IPS-NIHi11 (cell line): ENCODE results near the gene ARNT2.

Experiments
- DNase-seq: peaks from one replicate; pipeline ENCODE4 v3.0.0; 2012; ENCODE audit warnings: mixed read lengths, low spot score

Gene ARNT2

GRCh38 chr15:80556694-80557367 is 152.6 kb downstream of the ARNT2 start:
- no peak for DNase-seq

GRCh38 chr15:80557441-80558234 is 153.5 kb downstream of the ARNT2 start:
- no peak for DNase-seq

GRCh38 chr15:80558631-80559319 is 154.6 kb downstream of the ARNT2 start:
- DNase-seq: no peak

GRCh38 chr15:80559320-80559693 is 155.1 kb downstream of the ARNT2 start:
- no peak for DNase-seq

GRCh38 chr15:80559761-80560160 is 155.6 kb downstream of the ARNT2 start:
- no peak for DNase-seq

GRCh38 chr15:80560601-80561400 is 156.6 kb downstream of the ARNT2 start:
- no peak for DNase-seq

GRCh38 chr15:80561500-80561899 is 157.3 kb downstream of the ARNT2 start:
- DNase-seq: no peak

DNA sequence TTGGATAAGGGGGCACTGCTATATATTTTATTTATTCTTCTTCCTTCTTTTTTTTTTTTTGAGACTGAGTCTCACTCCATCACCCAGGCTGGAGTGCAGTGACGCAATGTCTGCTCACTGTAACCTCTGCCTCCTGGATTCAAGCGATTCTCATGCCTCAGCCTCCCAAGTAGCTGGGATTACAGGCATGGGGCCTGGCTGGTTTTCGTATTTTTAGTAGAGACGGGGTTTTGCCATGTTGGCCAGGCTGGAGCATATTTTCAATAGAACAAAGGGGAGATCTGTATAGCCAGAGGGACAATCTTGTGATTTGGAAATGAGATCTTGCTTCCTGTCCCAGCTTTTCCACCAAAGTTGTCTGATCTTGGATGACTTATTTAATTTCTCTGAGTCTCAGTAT is 157.9 kb downstream of the ARNT2 start:
- no peak for DNase-seq

DNA sequence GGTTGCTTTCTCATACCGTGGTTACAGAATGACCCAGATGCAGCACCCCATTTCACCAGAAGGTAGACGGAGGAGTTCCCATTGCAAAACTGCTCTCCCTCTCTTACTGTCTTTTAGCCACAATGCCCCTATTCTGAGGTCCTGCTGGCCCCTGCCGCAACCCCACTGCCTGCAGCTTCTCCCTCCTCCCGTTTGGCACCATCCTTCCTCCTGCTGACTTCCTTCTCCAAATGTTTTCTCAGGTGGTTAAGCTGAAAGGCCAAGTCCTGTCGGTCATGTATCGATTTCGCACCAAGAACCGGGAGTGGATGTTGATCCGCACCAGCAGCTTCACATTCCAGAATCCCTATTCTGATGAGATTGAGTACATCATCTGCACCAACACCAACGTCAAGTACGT is 158.7 kb downstream of the ARNT2 start:
- no peak for DNase-seq

DNA sequence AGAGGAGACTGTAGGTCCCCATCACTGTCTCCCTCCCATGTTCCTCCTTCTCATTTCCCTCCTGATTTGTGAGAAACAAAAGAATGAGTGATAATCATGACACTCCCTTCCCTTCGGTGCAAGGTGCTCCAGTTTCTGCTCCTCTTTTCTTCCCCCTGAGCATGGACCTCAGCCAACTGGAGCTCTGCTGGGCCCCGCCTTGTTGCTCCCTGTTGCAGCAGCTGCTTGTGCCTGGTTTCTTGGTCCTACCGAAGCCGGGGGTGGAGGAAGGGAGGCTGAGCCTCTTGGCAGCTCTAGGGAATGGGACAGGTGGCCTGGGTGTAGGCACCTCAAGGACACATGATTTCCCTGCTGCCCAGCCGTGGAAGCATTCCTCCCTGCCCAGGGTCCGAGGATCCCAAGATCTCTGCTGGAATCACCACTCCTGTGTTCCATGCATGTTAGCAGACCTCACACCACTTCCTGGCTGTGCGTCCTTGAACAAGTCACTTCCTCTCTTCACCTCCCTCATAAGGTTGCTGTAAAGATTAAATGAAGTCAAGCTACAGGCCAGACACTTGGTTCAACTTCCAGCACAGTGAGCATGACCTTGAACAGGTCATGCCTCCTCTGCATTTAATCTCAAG is 159.3 kb downstream of the ARNT2 start:
- DNase-seq: no peak

DNA sequence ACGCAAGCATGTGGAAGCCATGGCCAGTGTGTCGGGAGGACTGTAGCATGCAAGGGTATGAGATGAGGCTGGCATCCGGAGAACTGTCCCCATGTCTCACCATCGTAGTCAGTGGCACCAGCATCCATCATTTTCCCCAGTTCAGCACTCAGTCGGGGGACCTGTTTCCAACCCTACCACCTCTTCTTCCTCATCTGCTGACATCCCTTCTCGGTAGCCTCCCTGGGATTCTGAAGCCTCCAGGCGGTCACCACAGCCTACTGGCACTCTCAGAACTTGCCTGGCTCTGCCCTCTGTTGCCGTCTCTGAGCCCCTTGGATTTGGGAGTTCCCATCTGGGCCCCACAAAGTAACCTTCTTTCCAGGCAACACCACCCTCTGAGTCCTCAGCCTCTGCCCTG is 159.9 kb downstream of the ARNT2 start:
- no peak for DNase-seq

GRCh38 chr15:80565398-80565797 is 161.2 kb downstream of the ARNT2 start:
- DNase-seq: no peak

- DNase-seq: no peak
Observed at GRCh38 chr15:80565988-80566387, 161.8 kb downstream of the ARNT2 start.

DNA sequence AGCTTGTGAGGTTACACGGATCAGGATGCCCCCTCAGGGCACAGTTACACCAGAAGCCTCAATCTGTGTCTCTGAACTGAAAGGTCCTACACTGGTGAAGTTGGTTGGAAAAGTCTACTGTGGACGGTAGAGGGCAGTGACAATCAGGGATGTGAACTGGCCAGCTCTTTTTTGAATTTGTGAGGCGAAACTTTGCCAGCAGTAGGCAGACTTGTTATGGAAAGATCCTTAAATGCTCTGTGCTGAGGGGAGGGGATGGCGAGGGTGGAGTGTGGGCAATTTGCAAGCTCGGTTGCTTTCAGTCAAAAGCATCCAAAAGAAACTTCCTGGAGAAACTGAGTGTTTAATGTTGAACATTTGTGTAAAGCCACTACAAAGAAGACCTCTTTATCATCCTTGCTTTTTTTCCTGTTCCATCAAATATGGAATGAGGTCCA is 163.6 kb downstream of the ARNT2 start:
- DNase-seq: peak; percentile 81

GRCh38 chr15:80568298-80568697 is 164.1 kb downstream of the ARNT2 start:
- no peak for DNase-seq

GRCh38 chr15:80568876-80569605 is 164.9 kb downstream of the ARNT2 start:
- DNase-seq: no peak

DNA sequence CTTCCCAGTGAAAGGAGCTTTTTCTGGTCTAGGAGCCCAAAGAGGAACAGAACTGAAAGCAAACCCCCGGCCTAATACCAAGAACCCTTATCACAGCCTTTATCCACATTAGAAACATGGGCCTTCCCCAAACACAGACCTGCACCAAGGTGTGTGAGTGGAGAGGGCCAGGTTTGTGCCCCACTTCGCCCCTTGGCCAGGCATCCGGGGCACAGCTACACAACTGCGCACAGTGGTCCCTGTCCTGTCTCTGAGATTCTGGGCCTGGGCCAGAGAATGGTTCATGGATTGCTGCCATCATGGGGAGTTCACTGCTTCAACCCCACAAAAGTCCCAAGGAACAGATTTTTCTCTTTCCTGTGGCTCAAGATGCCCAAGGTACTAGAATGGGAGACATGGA is 165.5 kb downstream of the ARNT2 start:
- no peak for DNase-seq

- DNase-seq: no peak
Observed at GRCh38 chr15:80570553-80570952, 166.4 kb downstream of the ARNT2 start.

DNA sequence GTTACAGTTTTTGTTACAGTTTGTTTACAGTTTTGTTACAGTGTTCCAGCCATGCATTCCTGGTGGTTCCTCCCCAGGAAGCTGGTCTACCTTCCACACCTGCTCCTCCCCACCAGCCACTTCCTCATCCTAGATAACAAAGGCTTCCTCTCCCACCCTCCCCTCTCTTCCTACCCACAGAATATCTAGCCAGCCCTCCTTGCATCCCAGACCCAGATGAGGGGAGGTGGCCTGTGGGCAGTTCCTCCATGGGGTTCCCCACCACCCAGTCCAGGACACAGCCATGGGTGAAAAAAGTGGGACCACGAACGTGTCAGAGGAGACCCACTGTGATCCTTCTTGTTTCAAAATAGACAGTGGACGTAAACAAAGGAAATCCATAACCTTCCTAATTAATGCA is 168.2 kb downstream of the ARNT2 start:
- DNase-seq: no peak

DNA sequence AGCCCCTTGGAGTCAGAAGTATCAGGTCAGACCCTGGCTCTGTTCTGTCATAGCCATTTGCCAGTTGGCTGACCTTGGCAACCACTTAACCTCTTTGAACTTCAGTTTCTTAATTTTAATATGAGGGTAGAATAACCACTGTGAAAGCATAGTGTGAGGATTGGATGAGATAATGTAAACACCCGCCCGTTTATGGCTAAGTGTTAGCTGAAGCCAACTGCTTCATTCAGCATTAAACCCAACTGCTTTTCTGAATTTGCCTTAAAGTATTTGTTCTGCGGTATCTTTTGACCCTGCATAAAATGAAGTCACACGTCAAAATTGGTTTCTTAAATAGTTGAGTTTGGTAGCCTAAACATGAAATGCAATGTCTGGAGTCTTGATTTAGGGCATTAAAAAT is 169.4 kb downstream of the ARNT2 start:
- no peak for DNase-seq

DNA sequence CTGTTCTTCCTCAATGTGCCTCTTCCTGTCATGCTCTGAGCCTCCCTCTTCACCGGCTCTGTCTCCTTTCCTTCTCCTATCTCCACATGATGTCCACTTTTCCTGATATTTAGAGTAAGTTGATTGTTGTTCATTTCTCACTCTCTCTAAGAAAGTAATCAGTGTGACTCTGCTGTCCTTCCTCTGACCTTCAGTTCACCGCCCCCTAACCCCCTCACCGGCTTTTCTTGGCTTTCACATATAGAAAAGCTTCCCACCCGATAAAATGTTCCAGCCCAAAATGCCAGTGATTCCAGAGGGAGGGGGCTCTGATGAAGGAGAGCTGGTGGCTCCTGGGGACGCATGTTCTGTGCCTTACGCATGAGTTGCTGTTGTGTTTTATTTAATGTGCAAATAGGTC is 170.4 kb downstream of the ARNT2 start:
- no peak for DNase-seq
